PC-9 (cell line): ENCODE results near the gene UBE2G1. TPM values are rescaled to one million over a fixed set of nuclear protein-coding genes. Genes with fewer than 3 reads are reported as not detected.

Source experiments
- BruUV-seq: library from RNA; stranded (reverse); fragments of 400-500 nt; replicated peaks from 2 replicates; lab custom pipeline; 2021; lab: Mats Ljungman, UMichigan
- CTCF ChIA-PET: fragments of 300-600 bp; sonication (Branson Sonifier 250); formaldehyde crosslinking; loops from one replicate; lab custom pipeline; 2022; ENCODE audit warnings: antibody characterized with exemption; lab: Charles Lee
- POLR2A ChIA-PET: fragments of 300-600 bp; sonication (Branson Sonifier 250); formaldehyde crosslinking; loops from one replicate; lab custom pipeline; 2022; ENCODE audit warnings: antibody characterized with exemption; ENCODE audit not compliant: unreplicated experiment; lab: Charles Lee
- DNase-seq, 2 experiments: peaks; one replicate each; pipeline versions ENCODE4 v3.0.0 to v3.0.0-alpha.2; 2015 to 2022; ENCODE audit warnings: mixed read lengths in 1 of 2
- H2AFZ ChIP-seq: fragments of 200-600 bp; sonication (generic); 2 replicates; pipeline ENCODE4 v1.8.1; 2017; ENCODE audit warnings: antibody characterized with exemption
- H3F3A ChIP-seq: fragments of 200-600 bp; sonication (generic); 2 replicates; pipeline ENCODE4 v1.8.1; 2017; ENCODE audit warnings: antibody characterized with exemption, mild to moderate bottlenecking, low read depth; ENCODE audit not compliant: insufficient read depth
- H3K27ac ChIP-seq: fragments of 200-600 bp; sonication (generic); 2 replicates; pipeline ENCODE4 v1.6.1; 2016; ENCODE audit warnings: mixed run types
- H3K27me3 ChIP-seq: fragments of 200-600 bp; sonication (generic); 2 replicates; pipeline ENCODE4 v1.6.1; 2016; ENCODE audit warnings: low read depth, mixed run types; ENCODE audit not compliant: insufficient read depth
- H3K36me3 ChIP-seq: fragments of 200-600 bp; sonication (generic); 2 replicates; pipeline ENCODE4 v1.6.1; 2016; ENCODE audit warnings: low read depth, mixed run types
- H3K4me1 ChIP-seq: fragments of 200-600 bp; sonication (generic); replicated peaks from 2 replicates; pipeline ENCODE4 v1.6.1; 2016; ENCODE audit warnings: mixed run types; ENCODE audit not compliant: insufficient read depth
- H3K4me2 ChIP-seq: fragments of 200-600 bp; sonication (generic); 2 replicates; pipeline ENCODE4 v1.6.1; 2017; ENCODE audit warnings: mixed run types
- H3K4me3 ChIP-seq: fragments of 200-600 bp; sonication (generic); 2 replicates; pipeline ENCODE4 v1.6.1; 2016; ENCODE audit warnings: mixed run types
- H3K79me2 ChIP-seq: fragments of 200-600 bp; sonication (generic); 2 replicates; pipeline ENCODE4 v1.6.1; 2017; ENCODE audit warnings: low read depth, mixed run types
- H3K9me2 ChIP-seq: fragments of 200-600 bp; sonication (generic); 2 replicates; pipeline ENCODE4 v1.8.1; 2017; ENCODE audit warnings: mild to moderate bottlenecking; ENCODE audit not compliant: insufficient read depth
- H3K9me3 ChIP-seq: fragments of 200-600 bp; sonication (generic); 2 replicates; pipeline ENCODE4 v1.8.1; 2016; ENCODE audit warnings: low read depth; ENCODE audit not compliant: insufficient read depth
- H4K20me1 ChIP-seq: fragments of 200-600 bp; sonication (generic); 2 replicates; pipeline ENCODE4 v1.8.1; 2017; ENCODE audit not compliant: insufficient read depth
- CTCF ChIP-seq: fragments of 200-600 bp; sonication (generic); conservative IDR thresholded peaks from 2 replicates; pipeline ENCODE4 v1.6.1; 2017; ENCODE audit warnings: mixed run types, antibody characterized with exemption, mild to moderate bottlenecking, moderate library complexity
- EZH2 ChIP-seq: fragments of 200-600 bp; sonication (generic); IDR thresholded peaks from 2 replicates; pipeline ENCODE4 v1.8.0; 2017; ENCODE audit warnings: antibody characterized with exemption, low read depth
- intact Hi-C: fragments of 100-400 bp; cut with micrococcal nuclease; formaldehyde crosslinking; loops from one replicate; pipeline ENCODE4 v1.10.0; 2022; ENCODE audit not compliant: unreplicated experiment
- total RNA-seq: library from RNA; stranded (reverse); gene quantifications from 2 replicates; pipeline ENCODE4 v1.2.3, GENCODE V29; 2021

Gene UBE2G1
- total RNA-seq, 1 experiment from 2014 or later = 111 TPM

- Histone ChIP-seq H3K36me3 (no peaks in the 10 kb centered on the region), H3K27me3 (no peaks in the 10 kb centered on the region), H2AFZ (no peak overlapping the region), H3K9me2 (no peaks in the 10 kb centered on the region), H3K79me2 (peaks cover 77% of the 10 kb centered on the region), H3F3A (peaks cover 42% of the 10 kb centered on the region), H3K4me2 (no peak overlapping the region), H4K20me1 (peaks cover 75% of the 10 kb centered on the region), H3K9me3 (no peaks in the 10 kb centered on the region), H3K27ac (no peak overlapping the region), H3K4me3 (no peak overlapping the region), H3K4me1 (peaks cover 9% of the 10 kb centered on the region)
- TF ChIP-seq EZH2 (no peak), CTCF (no peak)
- no TSS peak for BruUV-seq
- DNase-seq = no peak
- CTCF ChIA-PET = no interaction called here
- POLR2A ChIA-PET = no interaction called here
- intact Hi-C loops = loop anchor here (10.0 kb wide), 1 partner anchor 55 kb away; the partner anchor contains the start of gene UBE2G1
Measured at GRCh38 chr17:4309897-4310296, 56.6 kb downstream of the UBE2G1 start.

- no TSS peak for BruUV-seq
- no peaks in the 10 kb centered on the region for H3K9me2 ChIP-seq
- intact Hi-C loops = loop anchor here (10.0 kb wide), 1 partner anchor 57 kb away; the partner anchor contains the start of gene UBE2G1
- TF ChIP-seq EZH2 (no peak), CTCF (no peak)
- H3K27ac ChIP-seq = no peak overlapping the region
- no peaks in the 10 kb centered on the region for H3K9me3 ChIP-seq
- H3K27me3 ChIP-seq = no peaks in the 10 kb centered on the region
- no peak overlapping the region for H3K4me3 ChIP-seq
- no peak for DNase-seq
- POLR2A ChIA-PET = no interaction called here
- no peak overlapping the region for H3K4me2 ChIP-seq
- no peaks in the 10 kb centered on the region for H3K4me1 ChIP-seq
- no peak overlapping the region for H2AFZ ChIP-seq
- H3K36me3 ChIP-seq = peaks cover 5% of the 10 kb centered on the region; the same call in 1 of the 2 replicates
- peaks cover 73% of the 10 kb centered on the region for H4K20me1 ChIP-seq
- CTCF ChIA-PET = interaction anchor here (0.9 kb wide), 1 partner anchor 9 kb away, joined by 3 read pairs; no protein-coding TSS in a partner anchor
- H3K79me2 ChIP-seq = peaks cover 69% of the 10 kb centered on the region
- peaks cover 44% of the 10 kb centered on the region for H3F3A ChIP-seq
Measured at GRCh38 chr17:4307179-4307930, 59.1 kb downstream of the UBE2G1 start.

GRCh38 chr17:4305224-4305623 lies 61.3 kb downstream of the UBE2G1 start:
- DNase-seq = no peak
- TF ChIP-seq EZH2 = no peak
- no peak for TF ChIP-seq CTCF
- no peak overlapping the region for H3K27ac ChIP-seq
- H3K36me3 ChIP-seq = peaks cover 5% of the 10 kb centered on the region; the same call in 1 of the 2 replicates
- peaks cover 60% of the 10 kb centered on the region for H4K20me1 ChIP-seq
- no TSS peak for BruUV-seq
- ChIA-PET POLR2A (no interaction called here), CTCF (interaction anchor here (0.7 kb wide), 2 partner anchors 18 to 216 kb away, joined by 5 to 6 read pairs; no protein-coding TSS in a partner anchor)
- no peaks in the 10 kb centered on the region for H3K9me2 ChIP-seq
- H3K4me2 ChIP-seq = no peak overlapping the region
- H3K9me3 ChIP-seq = no peaks in the 10 kb centered on the region
- H3K4me1 ChIP-seq = no peaks in the 10 kb centered on the region
- no peak overlapping the region for H3K4me3 ChIP-seq
- peaks cover 50% of the 10 kb centered on the region for H3K79me2 ChIP-seq
- intact Hi-C loops = loop anchor here (10.0 kb wide), 1 partner anchor 60 kb away; the partner anchor contains the start of gene UBE2G1
- peaks cover 49% of the 10 kb centered on the region; the same call in 1 of the 2 replicates for H3F3A ChIP-seq
- H3K27me3 ChIP-seq = no peaks in the 10 kb centered on the region
- no peak overlapping the region for H2AFZ ChIP-seq
